HG03432 (cell line): ENCODE data around the gene UBR2.
"Not testable (repeated sequence)": the region's sequence is repeated elsewhere in the genome, so short reads cannot be mapped to it uniquely, and the experiment has no call there.

Experiments used
- ATAC-seq: cut with Tn5 transposase; IDR thresholded peaks from one replicate; pipeline ENCODE4 v1.9.1; 2021; ENCODE audit warnings: mild to moderate bottlenecking, moderate library complexity; ENCODE audit not compliant: unreplicated experiment

Gene UBR2

DNA sequence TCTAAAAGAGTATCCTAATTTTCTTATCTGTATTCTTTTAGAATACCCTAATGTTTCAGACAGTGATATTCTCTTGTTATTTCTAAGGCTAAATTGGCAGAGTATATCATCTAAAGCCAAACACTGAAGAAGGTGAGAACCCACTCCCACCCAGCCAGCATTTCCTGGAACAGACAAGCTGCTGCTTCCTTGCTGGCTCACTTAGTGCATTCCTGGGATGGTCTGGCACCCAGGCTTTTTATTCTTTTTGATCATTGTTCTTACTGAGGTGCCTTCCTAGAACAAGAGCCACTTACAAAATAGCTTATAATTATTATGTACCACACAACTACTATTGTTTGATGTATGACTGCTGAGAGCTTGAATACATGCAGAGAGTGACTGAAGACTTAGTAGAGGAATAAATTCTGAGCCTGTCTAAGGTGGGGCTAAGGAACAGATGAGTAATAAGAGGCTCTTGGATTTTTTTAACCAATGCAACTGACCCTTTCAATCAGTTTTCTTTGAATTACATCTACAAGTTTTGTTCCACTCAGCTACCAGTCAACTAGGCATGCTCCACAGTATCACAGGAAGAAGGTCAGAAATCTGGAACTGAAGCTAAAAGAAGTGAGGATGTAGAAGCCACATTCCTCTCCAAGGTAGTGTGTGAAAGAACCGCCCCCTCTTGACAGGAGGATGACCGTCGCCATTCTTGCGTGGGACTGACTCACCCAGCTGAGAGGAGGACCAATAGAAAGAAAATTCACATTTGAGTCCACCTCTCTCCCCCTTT, 128.5 kb downstream of the UBR2 start:
- no peak for ATAC-seq

DNA sequence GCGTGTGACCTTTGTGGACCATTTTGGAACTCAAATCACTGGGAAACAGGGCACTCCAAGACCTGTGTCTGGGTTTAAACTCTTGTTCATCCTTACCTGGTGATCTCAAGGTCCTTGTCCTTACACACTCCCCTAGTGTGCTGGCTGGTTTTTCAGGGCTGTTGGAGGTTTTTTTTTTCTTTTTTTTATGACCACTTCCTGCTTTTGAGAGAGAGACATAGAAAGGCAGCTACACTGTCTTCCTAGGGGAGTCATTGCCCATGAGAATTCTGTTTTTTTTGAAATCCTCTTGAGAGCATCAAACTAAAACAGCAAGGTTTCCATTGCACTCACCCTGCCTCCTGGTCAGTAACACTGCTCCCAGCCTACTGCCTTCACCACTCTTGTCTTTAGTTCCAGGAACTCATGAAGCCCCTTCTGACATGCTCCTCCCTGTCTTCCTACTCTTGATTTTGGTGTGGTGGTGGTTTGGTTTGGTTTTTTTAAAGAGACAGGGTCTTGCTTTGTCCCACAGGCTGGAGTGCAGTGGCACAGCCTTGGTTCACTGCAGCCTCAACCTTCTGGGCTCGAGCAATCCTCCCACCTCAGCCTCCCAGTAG, 130.0 kb downstream of the UBR2 start:
- no peak for ATAC-seq

DNA sequence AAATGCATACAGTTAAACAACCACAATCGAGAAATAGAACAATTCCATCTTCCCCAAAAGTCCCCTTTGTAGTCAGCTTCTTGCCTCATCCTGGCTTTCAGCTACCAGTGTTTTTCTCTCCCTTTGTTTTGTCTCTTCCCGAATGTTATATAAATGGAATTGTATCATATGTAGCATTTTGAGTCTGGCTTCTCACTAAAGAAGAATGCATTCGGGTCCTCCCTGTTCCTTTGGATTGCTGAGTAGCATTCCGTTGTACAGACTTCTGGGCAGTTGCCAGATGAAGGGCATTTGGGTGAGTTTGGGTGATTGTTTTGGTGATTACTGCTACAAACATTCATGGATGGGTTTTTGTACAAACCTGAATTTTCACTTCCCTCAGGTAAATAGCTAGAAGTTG, 130.8 kb downstream of the UBR2 start:
- ATAC-seq = no peak

DNA sequence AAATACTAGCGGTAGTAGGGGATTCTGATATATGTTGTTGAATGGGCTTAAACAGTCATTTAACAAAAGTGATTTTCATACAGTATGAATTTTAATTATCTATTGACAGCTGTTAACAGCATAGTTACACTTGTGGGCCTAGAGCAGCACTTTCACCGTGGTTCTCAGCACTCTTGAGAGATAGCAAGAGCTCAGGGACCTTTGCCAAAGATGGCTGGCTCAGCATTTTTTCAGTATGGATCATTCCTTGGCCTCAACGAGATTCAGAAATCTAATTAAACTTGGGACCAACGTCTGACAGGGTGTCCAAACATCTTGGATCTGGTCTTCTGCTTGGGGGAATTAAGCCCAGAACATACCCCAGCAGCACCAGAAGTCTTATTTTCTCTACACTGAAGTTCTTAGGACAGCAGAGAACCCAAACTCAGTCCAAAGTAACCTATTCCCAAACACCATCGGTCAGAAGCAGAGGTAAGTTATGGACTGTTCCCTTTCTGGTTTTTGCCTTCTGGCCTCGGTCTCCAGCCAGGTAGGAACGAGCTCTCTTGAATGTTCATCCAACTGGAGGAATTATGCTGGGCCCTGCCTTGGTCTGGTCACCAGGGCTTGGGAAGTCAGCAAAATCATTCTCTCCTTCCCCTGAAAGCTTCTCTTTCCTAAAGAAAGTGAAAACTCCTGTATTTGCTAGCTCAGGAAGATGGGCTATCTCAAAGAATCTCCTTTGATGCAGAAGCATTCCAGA, 132.9 kb downstream of the UBR2 start:
- ATAC-seq = no peak

DNA sequence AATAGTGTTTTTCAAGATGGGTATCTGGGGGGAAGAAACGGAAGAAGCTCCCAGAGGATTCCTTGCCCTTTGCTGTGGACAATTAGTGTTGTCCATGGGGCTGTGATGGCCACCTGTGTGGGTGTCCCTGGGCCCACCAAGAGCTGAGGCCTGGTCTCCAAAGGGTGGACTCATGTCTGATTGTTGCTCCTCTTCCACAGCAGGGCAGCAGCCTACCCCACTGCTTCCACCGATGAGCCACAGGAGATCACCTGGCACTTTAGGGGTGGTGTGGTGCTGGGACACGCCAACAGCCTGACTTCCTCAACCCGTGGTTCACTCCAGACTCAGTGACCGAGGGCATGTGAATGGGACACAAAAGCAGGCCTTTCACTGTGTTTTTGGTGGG, 133.4 kb downstream of the UBR2 start:
- no peak for ATAC-seq

DNA sequence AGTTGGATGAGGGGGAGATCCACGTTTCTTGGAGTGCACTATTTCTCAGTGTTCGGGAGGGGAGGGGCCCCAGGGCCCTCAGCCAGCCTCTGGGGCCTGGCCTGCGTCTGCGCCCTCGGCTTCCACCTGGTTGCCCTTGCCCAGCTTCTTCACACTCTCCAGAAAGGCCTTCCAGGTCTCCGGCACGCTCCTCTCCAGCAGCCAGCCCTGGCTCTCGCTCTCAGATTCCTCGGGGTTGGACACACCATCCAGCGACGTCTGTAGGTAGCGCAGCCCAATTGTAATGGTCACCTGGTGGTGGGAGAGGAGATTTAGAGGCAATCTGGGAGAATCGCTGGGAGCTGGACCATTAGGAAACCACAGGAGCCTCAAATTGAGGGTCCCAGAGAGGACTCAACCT, 134.4 kb downstream of the UBR2 start:
- ATAC-seq = no peak

DNA sequence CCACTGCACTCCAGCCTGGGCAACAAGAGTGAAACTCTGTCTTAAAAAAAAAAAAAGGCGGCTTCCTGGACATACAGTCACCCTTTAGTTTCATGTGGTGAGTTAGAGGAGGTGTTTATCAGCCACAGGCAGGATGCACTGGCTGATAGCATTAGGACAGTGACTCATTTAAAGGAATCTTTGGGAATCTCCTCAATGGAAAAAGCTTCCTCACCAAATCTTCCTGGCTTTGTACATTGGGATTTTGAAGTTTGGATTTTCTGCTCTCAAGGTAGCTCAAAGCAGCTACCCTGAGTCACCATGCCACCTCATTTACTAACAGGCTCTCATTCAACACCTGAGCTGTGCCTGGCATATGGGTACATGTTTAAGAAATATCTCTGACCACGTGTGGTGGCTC, 138.4 kb downstream of the UBR2 start:
- no peak for ATAC-seq

DNA sequence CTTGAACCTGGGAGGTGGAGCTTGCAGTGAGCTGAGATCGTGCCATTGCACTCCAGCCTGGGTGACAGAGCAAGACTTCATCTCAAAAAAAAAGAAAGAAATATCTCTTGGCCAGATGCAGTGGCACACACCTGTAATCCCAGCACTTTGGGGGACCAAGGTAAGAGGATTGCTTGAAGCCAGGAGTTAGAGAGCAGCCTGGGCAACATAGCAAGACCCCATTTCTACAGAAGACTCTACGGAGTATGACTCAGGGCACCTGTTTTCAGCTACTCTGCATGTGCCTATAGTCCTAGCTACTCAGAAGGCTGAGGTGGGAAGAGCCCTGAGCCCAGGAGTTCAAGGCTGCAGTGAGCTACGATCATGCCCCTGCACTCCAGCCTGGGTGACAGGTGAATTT, 139.0 kb downstream of the UBR2 start:
- not testable (repeated sequence) for ATAC-seq

DNA sequence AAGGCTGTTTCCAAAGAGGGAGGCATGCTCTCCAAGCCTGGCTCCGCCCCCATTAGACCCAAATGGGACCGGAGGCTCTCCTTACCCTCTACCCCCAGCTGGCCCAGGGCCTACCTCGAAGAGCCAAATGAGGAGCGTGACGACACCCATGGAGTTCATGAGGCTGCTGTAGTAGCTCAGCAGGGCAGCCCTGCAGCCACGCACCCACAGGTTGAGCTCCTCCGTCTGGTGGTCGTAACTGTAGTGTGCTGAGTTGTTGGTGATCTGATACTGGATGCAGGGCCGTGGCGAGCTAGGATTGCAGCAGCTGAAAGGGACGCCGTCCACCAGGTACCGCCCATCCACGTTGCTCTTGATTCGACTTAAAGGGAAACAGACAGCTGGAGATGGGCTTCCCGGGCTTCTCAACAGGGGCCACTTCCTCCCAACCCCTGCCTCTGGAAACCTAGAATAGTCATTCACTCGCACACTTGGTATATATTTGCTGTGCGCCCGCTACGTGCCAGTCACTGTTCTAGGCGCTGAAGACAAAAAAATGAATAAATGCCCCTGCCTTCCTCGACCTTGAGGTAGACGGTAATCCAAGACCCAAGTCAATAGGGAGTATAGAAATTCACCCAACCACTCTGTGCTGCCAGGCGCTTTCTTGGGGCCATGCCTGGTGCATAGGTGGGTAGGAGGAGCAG, 140.6 kb downstream of the UBR2 start:
- no peak for ATAC-seq

DNA sequence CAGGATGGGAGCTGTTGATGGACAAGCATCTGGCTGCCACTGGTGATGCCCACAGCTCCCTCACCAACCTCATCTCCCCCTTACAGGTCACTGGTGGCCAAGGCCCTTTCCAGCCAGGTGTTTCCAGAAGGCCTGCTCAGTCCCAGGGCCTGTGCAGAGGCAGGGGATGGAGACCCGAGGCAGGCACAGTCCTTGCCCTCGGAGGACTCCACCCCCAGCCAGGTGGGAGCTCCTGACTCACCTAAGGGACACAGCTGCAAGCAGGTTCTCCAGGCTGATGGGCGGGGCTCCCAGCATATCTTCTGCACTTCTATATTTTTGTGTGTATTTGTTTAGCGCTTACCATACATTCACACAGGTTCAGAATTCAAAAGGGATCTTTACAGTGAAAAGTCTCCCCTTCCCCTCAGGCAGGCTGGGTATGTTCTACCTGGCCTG, 141.1 kb downstream of the UBR2 start:
- no peak for ATAC-seq

DNA sequence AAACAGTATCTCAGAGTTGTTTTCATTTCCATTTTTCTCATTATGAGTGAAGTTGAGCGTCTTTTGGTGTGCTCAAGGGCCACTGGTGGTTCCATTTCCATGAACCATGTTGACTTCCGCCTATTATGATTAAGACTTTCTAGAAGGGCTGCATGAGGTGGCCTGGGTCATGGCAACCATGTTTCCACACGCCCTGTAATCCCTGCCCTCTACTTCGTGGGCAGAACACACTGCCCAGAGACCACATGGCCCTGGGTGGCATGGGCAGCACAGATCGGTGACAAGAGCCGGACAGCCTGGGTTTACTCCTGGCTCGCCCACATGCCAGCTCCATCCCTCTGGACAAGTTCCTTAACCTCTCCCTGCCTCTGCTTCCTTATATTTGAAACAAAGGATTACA, 143.8 kb downstream of the UBR2 start:
- no peak for ATAC-seq

DNA sequence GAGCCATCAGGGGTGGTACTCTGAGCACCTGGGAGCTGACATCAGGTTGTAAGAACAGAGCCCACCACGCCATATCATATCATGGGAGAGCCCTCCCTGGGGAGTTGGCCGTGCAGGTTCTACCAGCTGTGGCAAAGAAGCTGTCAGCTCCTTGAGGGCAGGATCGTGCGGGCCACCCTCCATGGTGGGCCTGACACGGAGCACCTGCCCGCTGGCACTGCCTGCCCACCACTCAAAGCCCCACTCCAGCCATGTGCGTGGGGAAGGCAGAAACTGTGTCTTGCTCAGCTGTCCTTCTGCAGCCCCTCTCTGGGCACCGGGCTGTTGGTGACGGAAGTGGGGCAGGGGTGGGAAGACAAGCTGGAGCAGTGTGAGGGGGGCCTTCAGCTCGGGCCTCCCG, 144.3 kb downstream of the UBR2 start:
- no peak for ATAC-seq

DNA sequence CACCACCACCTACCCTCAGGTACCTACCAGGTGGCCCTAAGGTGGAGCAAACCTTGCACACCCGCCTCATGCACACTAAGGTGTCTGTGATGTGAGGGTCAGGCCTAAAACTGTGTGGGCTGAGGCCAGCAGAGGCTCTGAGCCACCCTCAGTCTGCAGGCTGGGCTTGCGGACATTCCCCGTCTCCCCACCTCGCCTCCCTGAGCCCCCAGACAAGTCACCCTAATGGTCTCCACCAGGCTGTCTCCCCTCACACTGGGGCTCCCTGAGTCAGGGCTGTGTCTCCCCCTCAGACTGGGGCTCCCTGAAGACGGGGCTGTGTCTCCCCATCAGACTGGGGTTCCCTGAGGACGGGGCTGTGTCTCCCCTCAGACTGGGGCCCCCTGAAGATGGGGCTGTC, 146.0 kb downstream of the UBR2 start:
- ATAC-seq = no peak

DNA sequence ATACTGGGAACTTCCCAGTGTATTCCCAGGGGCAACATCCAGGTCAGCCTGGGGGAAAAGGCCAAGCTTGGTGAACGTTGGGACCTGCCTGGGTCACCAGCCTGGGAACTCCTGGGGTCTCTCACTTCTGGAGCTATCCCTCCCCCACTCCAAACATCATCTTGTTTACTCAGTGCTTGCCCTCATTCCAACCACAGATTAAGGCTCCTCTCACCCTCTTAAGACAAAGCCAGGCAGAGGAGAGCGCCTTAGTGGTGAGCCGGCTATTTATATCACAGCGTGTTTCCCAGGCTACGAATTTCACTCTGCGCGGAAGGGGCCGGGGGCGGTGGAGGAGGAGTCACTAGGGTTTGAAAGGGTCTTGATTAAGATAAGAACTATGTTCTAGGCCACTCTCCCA, 146.5 kb downstream of the UBR2 start:
- ATAC-seq = no peak

DNA sequence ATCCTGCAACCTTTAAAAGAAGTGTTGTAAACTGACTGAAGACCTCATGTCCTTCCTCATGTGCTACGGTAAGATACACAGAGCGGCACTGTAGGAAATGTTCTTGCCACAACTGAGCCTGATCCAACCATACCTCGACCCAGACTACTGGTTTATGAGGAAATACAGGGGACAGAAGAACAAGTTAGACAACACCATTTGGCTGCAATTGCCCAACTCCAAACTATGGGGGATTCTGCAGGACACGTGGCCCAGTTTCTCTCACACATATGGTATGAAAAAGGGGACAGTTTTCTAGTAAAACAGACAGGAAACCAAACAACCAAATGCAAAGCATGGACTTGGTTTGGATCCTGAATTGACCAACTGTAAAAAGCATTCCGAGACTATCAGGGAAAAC, 148.1 kb downstream of the UBR2 start:
- no peak for ATAC-seq

DNA sequence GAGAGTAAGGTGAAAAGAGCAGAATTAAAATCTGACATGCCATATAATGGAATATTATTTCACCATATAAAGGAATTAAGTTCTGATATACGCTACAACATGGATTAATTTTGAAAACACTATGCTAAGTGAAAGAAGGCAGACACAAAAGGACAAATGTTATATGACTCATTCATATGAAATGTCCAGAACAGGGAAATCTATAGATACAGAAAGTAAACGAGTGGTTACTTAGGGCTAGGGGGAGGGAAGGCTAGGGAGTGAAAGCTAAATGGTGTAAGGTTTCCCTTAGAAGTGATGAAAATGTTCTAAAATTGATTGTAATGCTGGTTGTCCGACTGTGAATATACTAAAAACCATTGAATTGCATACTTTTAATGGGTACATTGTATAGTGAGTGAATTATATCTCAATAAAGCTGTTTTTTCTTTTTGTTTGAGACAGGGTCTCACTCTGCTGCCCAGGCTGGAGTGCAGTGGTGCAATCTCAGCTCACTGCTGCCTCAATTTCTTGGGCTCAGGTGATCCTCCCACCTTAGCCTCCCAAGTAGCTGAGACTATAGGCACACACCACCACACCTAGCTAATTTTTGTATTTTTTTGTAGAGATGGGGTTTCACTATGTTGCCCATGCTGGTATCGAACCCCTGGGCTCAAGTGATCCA, 150.4 kb downstream of the UBR2 start:
- no peak for ATAC-seq

DNA sequence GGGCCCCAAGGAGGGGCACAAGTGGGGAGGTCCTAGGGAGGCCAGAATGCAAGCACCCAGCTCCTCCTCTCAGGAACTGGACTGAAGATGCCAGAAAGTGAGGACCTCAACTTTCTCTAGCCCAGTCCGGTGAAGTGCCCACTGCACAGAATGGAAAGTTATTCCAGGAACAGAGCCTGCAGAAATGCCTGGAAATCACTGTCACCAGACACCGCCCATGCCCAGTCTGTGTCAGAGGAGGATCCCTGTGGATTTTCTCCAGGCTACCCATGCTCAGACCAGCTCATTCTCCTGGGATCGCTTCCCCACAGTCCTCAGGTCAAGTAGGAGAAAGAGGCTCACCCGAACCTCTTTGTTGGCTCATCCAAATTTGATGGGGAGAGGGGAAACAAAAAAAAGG, 152.0 kb downstream of the UBR2 start:
- no peak for ATAC-seq

DNA sequence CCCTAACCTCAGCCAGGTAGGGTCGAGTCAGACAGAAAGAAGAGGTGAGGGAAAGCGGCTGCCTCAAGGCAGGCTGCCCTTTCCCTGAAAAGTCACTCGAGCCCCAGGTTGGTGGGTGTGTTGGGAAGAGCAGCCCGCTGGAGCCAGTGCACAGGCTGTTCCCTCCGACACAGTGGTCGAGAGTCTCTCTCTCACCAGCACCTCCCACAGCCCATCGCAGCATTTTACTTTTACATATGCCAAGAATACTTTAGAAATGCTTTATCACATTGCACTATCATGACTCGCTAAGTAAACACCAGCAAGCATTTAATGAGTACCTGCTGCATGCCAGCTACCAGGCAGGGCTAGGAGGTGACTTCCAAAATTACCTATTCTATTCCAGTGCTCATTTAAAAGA, 156.9 kb downstream of the UBR2 start:
- ATAC-seq = no peak

DNA sequence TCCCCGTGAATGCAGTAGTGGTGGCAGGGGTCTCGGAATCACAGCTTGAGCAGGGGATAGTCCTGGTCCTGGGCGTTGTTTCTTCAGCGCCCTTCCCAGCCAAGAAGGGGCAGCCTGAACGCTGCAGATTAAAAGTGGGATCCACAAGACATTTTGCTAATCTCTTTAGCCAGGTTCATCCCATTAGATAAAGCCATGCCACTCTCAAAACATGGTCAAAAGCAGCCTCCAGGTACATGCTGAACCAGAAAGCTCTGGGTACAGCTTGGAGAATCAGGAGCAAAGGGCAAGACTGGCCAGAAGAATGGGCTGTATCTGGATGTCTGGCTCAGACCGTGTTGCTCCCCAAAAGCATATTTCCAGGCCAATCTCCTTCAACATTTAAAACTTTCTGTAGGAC, 158.7 kb downstream of the UBR2 start, which contains the start of gene PRPH2:
Gene PRPH2, minus strand, starts transcription at position 101 of the 400 bp plus-strand sequence. CDS start 263 bp downstream, outside the sequence.
- ATAC-seq = no peak

DNA sequence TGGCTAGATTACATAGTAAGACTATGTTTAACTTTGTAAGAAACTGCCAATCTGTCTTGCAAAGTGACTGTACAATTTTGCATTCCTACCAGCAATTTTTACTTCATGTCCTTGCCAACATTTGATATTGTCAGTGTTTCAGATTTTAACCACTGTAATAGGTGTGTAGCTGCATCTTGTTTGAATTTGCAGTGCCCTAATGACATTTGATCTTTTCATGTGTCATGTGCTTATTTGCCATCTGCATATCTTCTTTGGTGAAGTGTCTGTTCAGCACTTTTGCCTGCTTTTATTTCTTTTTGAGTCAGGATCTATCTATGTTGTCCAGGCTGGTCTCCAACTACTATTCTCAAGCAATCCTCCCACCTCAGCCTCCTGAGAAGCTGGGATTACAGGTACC, 161.0 kb downstream of the UBR2 start:
- no peak for ATAC-seq

DNA sequence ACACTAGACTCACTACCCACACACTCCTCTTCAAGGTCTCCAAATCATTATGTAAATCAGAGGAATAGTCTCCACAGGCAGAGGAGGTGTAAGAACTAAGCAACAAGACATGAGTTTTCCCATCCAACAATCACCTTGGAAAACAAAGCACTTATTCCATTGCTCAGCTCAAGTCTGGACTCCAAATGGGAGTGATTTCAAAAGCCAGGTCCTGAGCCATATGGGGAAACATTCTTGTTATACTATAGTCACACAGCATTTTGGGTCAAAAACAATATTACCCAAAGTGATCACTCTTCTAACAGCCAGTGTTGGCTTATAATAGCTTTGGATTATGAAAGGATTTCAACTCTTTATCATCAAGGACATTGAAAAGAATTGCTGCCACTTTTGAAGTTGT, 162.2 kb downstream of the UBR2 start:
- no peak for ATAC-seq
